ENCODE data around the gene SPATA20.

The SPATA20 gene

DNA sequence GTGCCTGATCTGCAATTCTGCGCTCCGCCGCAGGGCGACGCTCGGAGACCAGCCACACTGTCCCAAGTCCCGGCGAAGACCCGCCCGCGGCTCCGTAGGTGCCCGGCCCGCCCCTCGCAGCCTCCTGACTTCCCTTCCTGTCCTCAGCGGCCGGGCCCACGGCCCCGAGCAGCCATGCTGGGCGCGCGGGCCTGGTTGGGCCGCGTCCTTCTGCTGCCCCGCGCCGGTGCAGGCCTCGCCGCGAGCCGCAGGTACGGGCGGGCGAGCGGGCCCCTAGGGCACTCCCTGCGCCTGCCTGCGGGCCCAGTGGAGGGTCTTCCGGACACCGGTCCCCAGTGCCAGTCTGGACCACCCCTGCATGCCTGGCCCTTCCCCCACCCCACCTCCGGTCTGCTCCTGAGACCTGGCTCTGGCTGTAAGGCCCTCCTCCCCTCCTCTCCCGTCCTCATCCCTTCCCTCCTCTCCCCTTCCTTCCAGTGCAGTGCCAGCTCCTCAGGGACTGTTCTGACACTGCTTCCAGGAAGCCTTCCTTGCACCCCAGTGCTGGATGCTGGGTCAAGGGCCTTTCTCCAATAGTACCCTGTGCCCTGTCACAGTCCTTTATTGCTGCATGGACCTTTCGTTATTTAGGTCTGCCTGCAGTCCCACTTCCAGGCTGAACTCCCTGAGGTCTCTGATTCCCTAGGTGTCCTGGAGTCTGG, at the start of gene SPATA20:
Gene SPATA20, plus strand, starts transcription at position 140 of the 701 bp plus-strand sequence. Its CDS starts 35 bp downstream, at position 175.
- peak; percentile 79 for DNase-seq
- Histone ChIP-seq H3K27ac (peak within 1 kb of the TSS; percentile 10), H3K36me3 (replicated peaks) (peaks cover 3% of the 10 kb centered on the region), H3K27me3 (replicated peaks) (no peaks in the 10 kb centered on the region), H3K4me3 (ENCODE audit: low read depth, low read length) (peak within 1 kb of the TSS; percentile 66)
- in situ Hi-C loops (cut with HindIII; ENCODE audit: low pct_ligation_motif_present, low sequenced_read_pairs), result no loop called here
- TF ChIP-seq, protein P1, sequence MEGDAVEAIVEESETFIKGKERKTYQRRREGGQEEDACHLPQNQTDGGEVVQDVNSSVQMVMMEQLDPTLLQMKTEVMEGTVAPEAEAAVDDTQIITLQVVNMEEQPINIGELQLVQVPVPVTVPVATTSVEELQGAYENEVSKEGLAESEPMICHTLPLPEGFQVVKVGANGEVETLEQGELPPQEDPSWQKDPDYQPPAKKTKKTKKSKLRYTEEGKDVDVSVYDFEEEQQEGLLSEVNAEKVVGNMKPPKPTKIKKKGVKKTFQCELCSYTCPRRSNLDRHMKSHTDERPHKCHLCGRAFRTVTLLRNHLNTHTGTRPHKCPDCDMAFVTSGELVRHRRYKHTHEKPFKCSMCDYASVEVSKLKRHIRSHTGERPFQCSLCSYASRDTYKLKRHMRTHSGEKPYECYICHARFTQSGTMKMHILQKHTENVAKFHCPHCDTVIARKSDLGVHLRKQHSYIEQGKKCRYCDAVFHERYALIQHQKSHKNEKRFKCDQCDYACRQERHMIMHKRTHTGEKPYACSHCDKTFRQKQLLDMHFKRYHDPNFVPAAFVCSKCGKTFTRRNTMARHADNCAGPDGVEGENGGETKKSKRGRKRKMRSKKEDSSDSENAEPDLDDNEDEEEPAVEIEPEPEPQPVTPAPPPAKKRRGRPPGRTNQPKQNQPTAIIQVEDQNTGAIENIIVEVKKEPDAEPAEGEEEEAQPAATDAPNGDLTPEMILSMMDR (IDR thresholded peaks at IDR 0.05; ENCODE audit: low read depth, low read length, missing control alignments), result peak; percentile 94

DNA sequence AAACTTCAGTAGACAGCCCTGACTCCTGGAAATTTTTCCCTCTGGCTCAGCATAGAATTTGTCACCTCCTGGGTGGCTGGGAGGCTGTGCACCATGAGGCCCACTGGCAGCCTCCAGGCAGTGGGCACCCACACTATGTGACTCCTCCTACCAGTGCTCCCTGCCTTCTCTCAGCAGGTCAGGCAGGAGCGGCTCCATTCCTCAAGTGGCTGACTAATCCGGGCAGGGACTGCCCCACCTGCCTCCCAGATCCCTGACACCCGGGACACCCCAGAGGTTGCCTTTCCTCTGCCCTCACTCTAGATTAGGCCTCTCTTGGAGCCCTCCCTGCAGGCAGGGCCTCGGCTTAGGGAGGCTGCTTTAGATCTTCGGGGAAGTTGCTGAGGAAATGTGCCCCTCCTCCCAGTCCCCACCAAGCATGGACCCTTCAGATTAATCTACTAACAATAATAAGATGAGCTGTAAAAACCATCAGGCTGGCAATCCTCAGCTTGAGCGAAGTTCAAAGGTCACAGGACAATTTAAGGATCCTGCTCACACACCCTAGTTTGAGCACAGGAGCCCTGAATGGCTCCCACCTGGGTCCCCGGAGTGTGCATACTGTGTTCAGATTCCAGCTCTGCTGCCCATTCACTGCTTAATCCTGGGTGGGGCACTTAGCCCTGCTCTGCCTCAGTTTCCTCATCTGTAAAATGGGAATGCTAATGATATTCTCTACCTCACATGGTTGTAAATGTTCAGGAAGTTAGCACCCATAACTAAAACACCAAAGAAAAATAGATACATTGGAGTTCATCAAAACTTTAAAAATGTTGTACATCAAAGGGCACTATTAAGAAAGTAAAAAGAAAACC, 48.7 kb upstream of the SPATA20 start:
- TF ChIP-seq, protein P1 (IDR thresholded peaks at IDR 0.05; ENCODE audit: low read depth, low read length, missing control alignments), result no peak
- no peaks in the 10 kb centered on the region for H3K36me3 ChIP-seq (replicated peaks)
- no peak overlapping the region for H3K4me3 ChIP-seq (ENCODE audit: low read depth, low read length)
- H3K27ac ChIP-seq, result no peak overlapping the region
- no peak for DNase-seq
- in situ Hi-C loops (cut with HindIII; ENCODE audit: low pct_ligation_motif_present, low sequenced_read_pairs), result no loop called here
- no peaks in the 10 kb centered on the region for H3K27me3 ChIP-seq (replicated peaks)

DNA sequence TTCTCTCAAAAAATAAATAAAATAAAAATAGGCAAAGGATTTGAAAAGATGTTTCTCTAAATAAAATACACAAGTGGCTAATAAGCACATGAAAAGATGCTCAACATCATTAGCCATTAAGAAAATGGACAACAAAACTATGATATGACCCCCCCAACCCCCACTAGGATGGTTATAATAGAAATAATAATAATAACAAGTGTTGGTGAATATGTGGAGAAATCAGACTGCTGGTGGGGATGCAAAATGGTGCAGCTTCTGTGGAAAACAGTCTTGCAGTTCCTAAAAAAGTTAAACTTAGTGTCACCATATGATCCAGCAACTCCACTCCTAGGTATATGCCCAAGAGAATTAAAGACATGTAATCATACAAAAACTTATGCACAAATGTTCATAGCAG, 47.7 kb upstream of the SPATA20 start:
- TF ChIP-seq, protein P1 (IDR thresholded peaks at IDR 0.05; ENCODE audit: low read depth, low read length, missing control alignments), result no peak
- in situ Hi-C loops (cut with HindIII; ENCODE audit: low pct_ligation_motif_present, low sequenced_read_pairs), result no loop called here
- Histone ChIP-seq H3K27me3 (replicated peaks) (no peaks in the 10 kb centered on the region), H3K36me3 (replicated peaks) (no peaks in the 10 kb centered on the region), H3K4me3 (ENCODE audit: low read depth, low read length) (no peak overlapping the region), H3K27ac (no peak overlapping the region)
- DNase-seq, result no peak

DNA sequence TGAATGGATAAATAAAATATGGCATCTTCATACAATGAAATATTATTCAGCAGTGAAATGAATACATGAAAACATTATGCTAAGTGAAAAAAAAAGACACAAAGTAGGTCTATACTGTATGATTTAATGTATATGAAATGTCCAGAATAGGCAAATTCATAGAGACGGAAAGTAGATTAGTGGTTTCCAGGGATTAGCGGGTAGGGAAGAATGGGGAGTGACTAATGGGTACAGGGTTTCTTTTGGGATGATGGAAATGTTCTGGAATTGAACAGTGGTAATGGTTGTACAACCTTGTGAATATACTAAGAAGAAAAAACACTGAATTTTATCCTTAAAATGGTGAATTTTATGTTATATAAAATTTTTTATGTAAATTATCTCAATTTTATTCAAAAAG, 47.3 kb upstream of the SPATA20 start:
- Histone ChIP-seq H3K27ac (no peak overlapping the region), H3K27me3 (replicated peaks) (no peaks in the 10 kb centered on the region), H3K4me3 (ENCODE audit: low read depth, low read length) (no peak overlapping the region), H3K36me3 (replicated peaks) (no peaks in the 10 kb centered on the region)
- in situ Hi-C loops (cut with HindIII; ENCODE audit: low pct_ligation_motif_present, low sequenced_read_pairs), result no loop called here
- TF ChIP-seq, protein P1 (IDR thresholded peaks at IDR 0.05; ENCODE audit: low read depth, low read length, missing control alignments), result no peak
- DNase-seq, result no peak

DNA sequence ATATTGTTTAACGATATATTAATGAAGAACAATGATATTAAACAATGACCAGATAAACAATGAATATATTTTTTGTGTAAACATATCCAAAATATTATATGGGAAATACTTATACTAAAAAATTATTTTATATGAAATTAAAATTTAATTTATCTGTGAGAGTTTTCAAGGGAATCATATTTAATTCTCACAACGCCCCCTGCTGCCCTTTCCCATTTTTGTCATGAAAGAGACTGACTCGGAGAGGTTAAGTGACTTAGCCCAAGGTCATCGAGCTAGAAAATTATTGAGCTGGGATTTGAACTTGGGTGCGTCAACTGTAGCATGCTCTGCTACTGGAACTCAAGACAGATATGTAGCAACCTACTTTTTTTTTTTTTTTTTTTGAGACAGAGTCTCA, 45.9 kb upstream of the SPATA20 start:
- no peaks in the 10 kb centered on the region for H3K27me3 ChIP-seq (replicated peaks)
- H3K27ac ChIP-seq, result no peak overlapping the region
- no peak overlapping the region for H3K4me3 ChIP-seq (ENCODE audit: low read depth, low read length)
- in situ Hi-C loops (cut with HindIII; ENCODE audit: low pct_ligation_motif_present, low sequenced_read_pairs), result no loop called here
- peak; percentile 20 for DNase-seq
- TF ChIP-seq, protein P1 (IDR thresholded peaks at IDR 0.05; ENCODE audit: low read depth, low read length, missing control alignments), result peak; percentile 68
- H3K36me3 ChIP-seq (replicated peaks), result no peaks in the 10 kb centered on the region

Measured in brain microvascular endothelial cell (primary cell).